ENCODE measurements around the gene UBE2G2. TPM values are rescaled to one million over a fixed set of nuclear protein-coding genes. Genes with fewer than 3 reads are reported as not detected.

Gene UBE2G2
- polyA plus RNA-seq, 1 experiment = 93.2 TPM

GRCh38 chr21:44740742-44741141 lies 60.9 kb downstream of the UBE2G2 start:
- no peak overlapping the region for H3K4me3 ChIP-seq (ENCODE audit: low read depth, low read length)
- ChIA-PET CTCF (interaction anchor here (1.0 to 1.9 kb wide), 2 partner anchors 9 to 14 kb away, joined by 3 to 5 read pairs; no protein-coding TSS in a partner anchor), POLR2A (no interaction called here)
- DNase-seq (ENCODE audit: low read depth) = no peak
- H3K36me3 ChIP-seq (ENCODE audit: control insufficient read depth, insufficient read depth, low read length) = no peaks in the 10 kb centered on the region
- TF ChIP-seq CTCF (IDR thresholded peaks at IDR 0.05; ENCODE audit: insufficient read depth, low read depth, low read length) = no peak
- H3K27me3 ChIP-seq (ENCODE audit: control insufficient read depth, insufficient read depth, low read length) = peaks cover 3% of the 10 kb centered on the region

GRCh38 chr21:44739316-44739715 lies 62.3 kb downstream of the UBE2G2 start:
- no peak overlapping the region for H3K4me3 ChIP-seq (ENCODE audit: low read depth, low read length)
- no peaks in the 10 kb centered on the region for H3K27me3 ChIP-seq (ENCODE audit: control insufficient read depth, insufficient read depth, low read length)
- no peaks in the 10 kb centered on the region for H3K36me3 ChIP-seq (ENCODE audit: control insufficient read depth, insufficient read depth, low read length)
- TF ChIP-seq CTCF (IDR thresholded peaks at IDR 0.05; ENCODE audit: insufficient read depth, low read depth, low read length) = no peak
- POLR2A ChIA-PET = no interaction called here
- CTCF ChIA-PET = interaction anchor here (1.5 to 1.9 kb wide), 3 partner anchors 11 to 54 kb away, joined by 5 to 7 read pairs (median 6); no protein-coding TSS in a partner anchor
- no peak for DNase-seq (ENCODE audit: low read depth)

- no peak overlapping the region for H3K4me3 ChIP-seq (ENCODE audit: low read depth, low read length)
- no peaks in the 10 kb centered on the region for H3K36me3 ChIP-seq (ENCODE audit: control insufficient read depth, insufficient read depth, low read length)
- POLR2A ChIA-PET = no interaction called here
- TF ChIP-seq CTCF (IDR thresholded peaks at IDR 0.05; ENCODE audit: insufficient read depth, low read depth, low read length) = no peak
- DNase-seq (ENCODE audit: low read depth) = no peak
- peaks cover 2% of the 10 kb centered on the region; the same call in 1 of the 2 replicates for H3K27me3 ChIP-seq (ENCODE audit: control insufficient read depth, insufficient read depth, low read length)
- CTCF ChIA-PET = interaction anchor here (1.5 kb wide), 1 partner anchor 12 kb away, joined by 7 read pairs; no protein-coding TSS in a partner anchor
Measured at GRCh38 chr21:44738621-44739020, 63.0 kb downstream of the UBE2G2 start.

GRCh38 chr21:44737706-44738354 lies 63.8 kb downstream of the UBE2G2 start:
- Histone ChIP-seq H3K4me3 (ENCODE audit: low read depth, low read length) (no peak overlapping the region), H3K36me3 (ENCODE audit: control insufficient read depth, insufficient read depth, low read length) (no peaks in the 10 kb centered on the region), H3K27me3 (ENCODE audit: control insufficient read depth, insufficient read depth, low read length) (peaks cover 2% of the 10 kb centered on the region; the same call in 1 of the 2 replicates)
- TF ChIP-seq CTCF (IDR thresholded peaks at IDR 0.05; ENCODE audit: insufficient read depth, low read depth, low read length) = no peak
- no peak for DNase-seq (ENCODE audit: low read depth)
- ChIA-PET CTCF (no interaction called here), POLR2A (no interaction called here)

- ChIA-PET POLR2A (no interaction called here), CTCF (no interaction called here)
- TF ChIP-seq CTCF (IDR thresholded peaks at IDR 0.05; ENCODE audit: insufficient read depth, low read depth, low read length) = no peak
- Histone ChIP-seq H3K36me3 (ENCODE audit: control insufficient read depth, insufficient read depth, low read length) (no peaks in the 10 kb centered on the region), H3K27me3 (ENCODE audit: control insufficient read depth, insufficient read depth, low read length) (peaks cover 6% of the 10 kb centered on the region), H3K4me3 (ENCODE audit: low read depth, low read length) (no peak overlapping the region)
- no peak for DNase-seq (ENCODE audit: low read depth)
Measured at GRCh38 chr21:44736291-44737004, 65.2 kb downstream of the UBE2G2 start.

All from BJ (cell line).